GM10266 (cell line): ENCODE measurements around the gene NDST1.

Source experiments
- DNase-seq: peaks from one replicate; pipeline ENCODE4 v3.0.0; 2012; ENCODE audit errors: extremely low spot score
- CTCF ChIP-seq: IDR thresholded peaks from 2 replicates; pipeline ENCODE4 v1.5.1; 2012; ENCODE audit warnings: mild to moderate bottlenecking, low read depth; ENCODE audit not compliant: control insufficient read depth, insufficient read depth; ENCODE audit errors: missing control alignments

Gene NDST1

GRCh38 chr5:150603491-150603890, 95.6 kb downstream of the NDST1 start:
- DNase-seq, result no peak
- TF ChIP-seq CTCF, result no peak

- no peak for TF ChIP-seq CTCF
- no peak for DNase-seq
Measured at GRCh38 chr5:150604010-150604409, 96.1 kb downstream of the NDST1 start.

GRCh38 chr5:150604894-150605440, 97.0 kb downstream of the NDST1 start:
- TF ChIP-seq CTCF, result no peak
- DNase-seq, result no peak

GRCh38 chr5:150605546-150605945, 97.6 kb downstream of the NDST1 start:
- TF ChIP-seq CTCF, result no peak
- DNase-seq, result no peak

GRCh38 chr5:150606476-150606875, 98.5 kb downstream of the NDST1 start:
- DNase-seq, result no peak
- no peak for TF ChIP-seq CTCF

GRCh38 chr5:150607105-150607504, 99.2 kb downstream of the NDST1 start:
- DNase-seq, result no peak
- no peak for TF ChIP-seq CTCF
